ENCODE results near the gene NARS2.

DNA sequence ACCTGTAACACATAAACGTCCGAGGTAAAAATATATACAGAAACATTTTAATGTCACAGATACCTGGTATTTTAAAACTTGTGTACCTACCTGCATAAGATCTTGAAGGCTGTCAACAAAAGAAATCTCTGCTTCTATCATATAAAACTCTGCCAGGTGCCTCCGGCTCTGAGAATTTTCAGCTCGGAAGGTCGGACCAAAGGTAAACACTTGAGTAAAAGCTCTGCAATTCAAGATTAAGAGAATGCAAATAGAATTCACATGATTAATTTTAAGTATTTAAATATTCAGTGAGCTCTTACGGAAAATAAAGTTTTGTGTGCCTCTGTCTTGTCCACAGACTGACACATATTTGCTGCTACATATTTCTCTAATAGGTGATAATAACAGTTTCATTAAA, 81.7 kb downstream of the NARS2 start:
- TF ChIP-seq FOSL1 (tag; conservative IDR thresholded peaks at IDR 0.05) = no peak
- TF ChIP-seq MXI1 (IDR thresholded peaks at IDR 0.05; ENCODE audit: low read depth, low read length) = no peak
- no peak for TF ChIP-seq EZH2 (IDR thresholded peaks at IDR 0.05; ENCODE audit: borderline replicate concordance, low read depth, low read length)
- TF ChIP-seq KLF6 (CRISPR knock-in tag; IDR thresholded peaks at IDR 0.05; ENCODE audit: borderline replicate concordance) = no peak
- no peak for TF ChIP-seq FOXM1 (IDR thresholded peaks at IDR 0.05; ENCODE audit: low read depth)
- no peak for TF ChIP-seq FOXM1 (CRISPR knock-in tag; IDR thresholded peaks at IDR 0.05; ENCODE audit: low read depth)
- no peak for TF ChIP-seq IRF2 (CRISPR knock-in tag; IDR thresholded peaks at IDR 0.05)
- TF ChIP-seq, protein P1, sequence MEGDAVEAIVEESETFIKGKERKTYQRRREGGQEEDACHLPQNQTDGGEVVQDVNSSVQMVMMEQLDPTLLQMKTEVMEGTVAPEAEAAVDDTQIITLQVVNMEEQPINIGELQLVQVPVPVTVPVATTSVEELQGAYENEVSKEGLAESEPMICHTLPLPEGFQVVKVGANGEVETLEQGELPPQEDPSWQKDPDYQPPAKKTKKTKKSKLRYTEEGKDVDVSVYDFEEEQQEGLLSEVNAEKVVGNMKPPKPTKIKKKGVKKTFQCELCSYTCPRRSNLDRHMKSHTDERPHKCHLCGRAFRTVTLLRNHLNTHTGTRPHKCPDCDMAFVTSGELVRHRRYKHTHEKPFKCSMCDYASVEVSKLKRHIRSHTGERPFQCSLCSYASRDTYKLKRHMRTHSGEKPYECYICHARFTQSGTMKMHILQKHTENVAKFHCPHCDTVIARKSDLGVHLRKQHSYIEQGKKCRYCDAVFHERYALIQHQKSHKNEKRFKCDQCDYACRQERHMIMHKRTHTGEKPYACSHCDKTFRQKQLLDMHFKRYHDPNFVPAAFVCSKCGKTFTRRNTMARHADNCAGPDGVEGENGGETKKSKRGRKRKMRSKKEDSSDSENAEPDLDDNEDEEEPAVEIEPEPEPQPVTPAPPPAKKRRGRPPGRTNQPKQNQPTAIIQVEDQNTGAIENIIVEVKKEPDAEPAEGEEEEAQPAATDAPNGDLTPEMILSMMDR (IDR thresholded peaks at IDR 0.05 in 2 of 3, conservative IDR thresholded peaks at IDR 0.05 in 1 of 3; ENCODE audit: insufficient read depth in 2 of 3, low read depth in 1 of 3, low read length in 3 of 3) = no peak
- TF ChIP-seq, protein P2, sequence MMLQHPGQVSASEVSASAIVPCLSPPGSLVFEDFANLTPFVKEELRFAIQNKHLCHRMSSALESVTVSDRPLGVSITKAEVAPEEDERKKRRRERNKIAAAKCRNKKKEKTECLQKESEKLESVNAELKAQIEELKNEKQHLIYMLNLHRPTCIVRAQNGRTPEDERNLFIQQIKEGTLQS (IDR thresholded peaks at IDR 0.05) = no peak
- TF ChIP-seq, protein P2 (CRISPR knock-in tag; conservative IDR thresholded peaks at IDR 0.05) = no peak

Measured in K562 (cell line).